ENCODE results near the gene ADGRL3.

ADGRL3 gene

GRCh38 chr4:61992351-61992750 is 792.2 kb downstream of the ADGRL3 start:
- Histone ChIP-seq H3K4me3 (ENCODE audit: low read length) (no peak overlapping the region), H3K9me3 (ENCODE audit: control insufficient read depth, low read length) (no peaks in the 10 kb centered on the region), H3K9ac (ENCODE audit: low read length) (no peak overlapping the region), H3K4me1 (ENCODE audit: control insufficient read depth, insufficient read depth, low read length) (no peaks in the 10 kb centered on the region), H3K27me3 (ENCODE audit: control insufficient read depth, insufficient read depth, low read length) (no peaks in the 10 kb centered on the region), H3K36me3 (ENCODE audit: control insufficient read depth, insufficient read depth, low read length) (no peaks in the 10 kb centered on the region)

DNA sequence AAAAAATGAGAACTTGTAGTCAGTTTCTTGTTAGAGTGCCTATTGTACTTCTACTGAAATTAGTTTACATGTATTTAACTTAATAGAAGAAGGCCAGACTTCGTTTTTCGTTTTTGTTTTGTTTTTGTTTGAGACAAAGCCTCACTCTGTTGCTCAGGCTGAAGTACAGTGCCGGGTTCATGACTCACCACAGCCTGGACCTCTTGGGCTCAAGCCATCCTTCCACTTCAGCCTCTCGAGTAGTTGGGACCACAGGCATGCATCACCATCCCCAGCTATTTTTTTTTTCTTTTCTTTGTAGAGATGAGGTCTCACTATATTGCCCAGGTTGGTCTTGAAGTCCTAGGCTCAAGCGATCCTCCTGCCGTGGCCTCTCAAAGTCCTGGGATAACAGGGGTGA is 793.9 kb downstream of the ADGRL3 start:
- no peaks in the 10 kb centered on the region for H3K36me3 ChIP-seq (ENCODE audit: control insufficient read depth, insufficient read depth, low read length)
- H3K4me3 ChIP-seq (ENCODE audit: low read length) = no peak overlapping the region
- no peaks in the 10 kb centered on the region for H3K4me1 ChIP-seq (ENCODE audit: control insufficient read depth, insufficient read depth, low read length)
- H3K9me3 ChIP-seq (ENCODE audit: control insufficient read depth, low read length) = no peaks in the 10 kb centered on the region
- no peak overlapping the region for H3K9ac ChIP-seq (ENCODE audit: low read length)
- no peaks in the 10 kb centered on the region for H3K27me3 ChIP-seq (ENCODE audit: control insufficient read depth, insufficient read depth, low read length)

GRCh38 chr4:61995717-61996340 is 795.7 kb downstream of the ADGRL3 start:
- Histone ChIP-seq H3K4me3 (ENCODE audit: low read length) (no peak overlapping the region), H3K27me3 (ENCODE audit: control insufficient read depth, insufficient read depth, low read length) (no peaks in the 10 kb centered on the region), H3K9ac (ENCODE audit: low read length) (no peak overlapping the region), H3K4me1 (ENCODE audit: control insufficient read depth, insufficient read depth, low read length) (no peaks in the 10 kb centered on the region), H3K9me3 (ENCODE audit: control insufficient read depth, low read length) (no peaks in the 10 kb centered on the region), H3K36me3 (ENCODE audit: control insufficient read depth, insufficient read depth, low read length) (no peaks in the 10 kb centered on the region)

DNA sequence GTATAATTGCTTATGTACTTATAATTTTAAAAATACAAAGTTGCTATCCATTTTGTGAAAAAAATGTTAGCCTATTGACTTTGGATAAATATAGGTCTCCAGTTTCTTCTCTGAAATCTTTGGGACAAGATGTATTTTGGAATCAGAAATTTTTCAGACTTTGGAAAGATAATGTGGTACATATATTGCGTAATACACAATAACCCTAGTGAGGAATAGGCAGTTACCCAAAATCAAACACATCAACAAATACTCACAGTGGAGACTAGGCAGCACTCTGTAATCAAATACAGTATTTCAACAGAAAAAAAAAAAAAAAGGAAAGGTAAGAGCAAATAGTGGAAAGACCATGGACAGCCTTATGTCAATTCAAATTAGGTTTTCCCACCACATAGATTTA is 796.8 kb downstream of the ADGRL3 start:
- no peak overlapping the region for H3K4me3 ChIP-seq (ENCODE audit: low read length)
- no peaks in the 10 kb centered on the region for H3K4me1 ChIP-seq (ENCODE audit: control insufficient read depth, insufficient read depth, low read length)
- H3K9ac ChIP-seq (ENCODE audit: low read length) = no peak overlapping the region
- no peaks in the 10 kb centered on the region for H3K36me3 ChIP-seq (ENCODE audit: control insufficient read depth, insufficient read depth, low read length)
- H3K9me3 ChIP-seq (ENCODE audit: control insufficient read depth, low read length) = no peaks in the 10 kb centered on the region
- no peaks in the 10 kb centered on the region for H3K27me3 ChIP-seq (ENCODE audit: control insufficient read depth, insufficient read depth, low read length)

DNA sequence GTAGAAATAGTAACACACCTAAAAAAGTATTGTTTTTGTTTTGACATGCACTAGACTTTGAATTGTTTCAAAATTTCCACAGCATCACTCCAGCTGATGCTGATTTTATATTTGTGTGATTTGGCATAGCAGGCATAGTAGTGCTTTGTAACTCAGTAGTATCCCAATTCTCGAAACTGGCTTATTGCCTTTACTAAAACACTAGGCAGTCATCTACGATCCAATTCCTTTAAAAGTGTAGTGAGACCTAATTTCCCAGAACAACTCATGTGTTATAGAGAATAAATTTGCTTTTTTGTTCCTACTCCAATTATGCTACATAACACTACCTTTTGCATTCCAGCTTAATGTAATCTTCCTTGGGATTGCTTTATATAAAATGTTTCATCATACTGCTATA is 797.7 kb downstream of the ADGRL3 start:
- Histone ChIP-seq H3K9ac (ENCODE audit: low read length) (no peak overlapping the region), H3K4me1 (ENCODE audit: control insufficient read depth, insufficient read depth, low read length) (no peaks in the 10 kb centered on the region), H3K4me3 (ENCODE audit: low read length) (no peak overlapping the region), H3K36me3 (ENCODE audit: control insufficient read depth, insufficient read depth, low read length) (no peaks in the 10 kb centered on the region), H3K27me3 (ENCODE audit: control insufficient read depth, insufficient read depth, low read length) (no peaks in the 10 kb centered on the region), H3K9me3 (ENCODE audit: control insufficient read depth, low read length) (no peaks in the 10 kb centered on the region)

DNA sequence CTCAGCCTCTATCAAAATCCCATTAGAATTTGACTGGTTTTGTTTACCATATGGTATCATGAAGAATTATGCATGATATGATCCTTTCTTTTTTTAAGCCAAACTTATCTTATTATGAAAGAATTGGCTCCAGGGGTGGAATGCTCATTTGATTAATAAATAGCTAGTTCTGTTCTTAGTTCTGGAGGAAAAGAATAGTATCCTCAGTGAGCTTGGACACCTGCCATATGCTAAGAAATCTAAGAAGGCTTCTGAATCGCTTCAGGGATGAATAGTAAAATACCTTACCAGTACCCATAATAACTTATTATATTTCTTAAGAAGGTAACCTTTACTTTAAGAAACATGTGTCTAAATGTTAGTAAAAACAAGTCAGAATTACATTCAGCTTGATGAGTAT is 803.6 kb downstream of the ADGRL3 start:
- H3K9me3 ChIP-seq (ENCODE audit: control insufficient read depth, low read length) = no peaks in the 10 kb centered on the region
- no peaks in the 10 kb centered on the region for H3K4me1 ChIP-seq (ENCODE audit: control insufficient read depth, insufficient read depth, low read length)
- no peak overlapping the region for H3K4me3 ChIP-seq (ENCODE audit: low read length)
- H3K36me3 ChIP-seq (ENCODE audit: control insufficient read depth, insufficient read depth, low read length) = no peaks in the 10 kb centered on the region
- H3K9ac ChIP-seq (ENCODE audit: low read length) = no peak overlapping the region
- H3K27me3 ChIP-seq (ENCODE audit: control insufficient read depth, insufficient read depth, low read length) = no peaks in the 10 kb centered on the region

DNA sequence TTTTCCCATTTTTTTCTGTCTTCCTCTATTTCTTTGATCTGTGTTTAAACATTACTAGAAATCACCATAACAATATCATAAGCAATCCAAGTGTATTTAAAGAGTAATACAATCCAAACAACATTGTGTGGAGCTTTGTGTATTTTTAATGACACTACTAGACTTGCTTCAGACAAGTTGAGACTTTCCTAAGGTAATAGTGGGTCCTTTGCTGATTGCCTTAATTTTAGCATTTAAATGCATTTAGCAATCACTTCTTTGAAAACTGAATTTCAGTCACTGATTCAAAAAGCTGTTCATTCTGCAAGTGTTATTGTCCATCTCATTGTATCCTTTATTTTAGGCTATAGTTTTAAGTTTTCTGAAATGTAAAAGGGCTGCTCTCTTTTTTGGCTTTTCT is 804.8 kb downstream of the ADGRL3 start:
- no peaks in the 10 kb centered on the region for H3K27me3 ChIP-seq (ENCODE audit: control insufficient read depth, insufficient read depth, low read length)
- no peaks in the 10 kb centered on the region for H3K9me3 ChIP-seq (ENCODE audit: control insufficient read depth, low read length)
- no peak overlapping the region for H3K9ac ChIP-seq (ENCODE audit: low read length)
- no peaks in the 10 kb centered on the region for H3K4me1 ChIP-seq (ENCODE audit: control insufficient read depth, insufficient read depth, low read length)
- H3K36me3 ChIP-seq (ENCODE audit: control insufficient read depth, insufficient read depth, low read length) = no peaks in the 10 kb centered on the region
- no peak overlapping the region for H3K4me3 ChIP-seq (ENCODE audit: low read length)

GRCh38 chr4:62006108-62006507 is 806.0 kb downstream of the ADGRL3 start:
- Histone ChIP-seq H3K36me3 (ENCODE audit: control insufficient read depth, insufficient read depth, low read length) (no peaks in the 10 kb centered on the region), H3K4me1 (ENCODE audit: control insufficient read depth, insufficient read depth, low read length) (no peaks in the 10 kb centered on the region), H3K4me3 (ENCODE audit: low read length) (no peak overlapping the region), H3K9ac (ENCODE audit: low read length) (no peak overlapping the region), H3K9me3 (ENCODE audit: control insufficient read depth, low read length) (no peaks in the 10 kb centered on the region), H3K27me3 (ENCODE audit: control insufficient read depth, insufficient read depth, low read length) (no peaks in the 10 kb centered on the region)

DNA sequence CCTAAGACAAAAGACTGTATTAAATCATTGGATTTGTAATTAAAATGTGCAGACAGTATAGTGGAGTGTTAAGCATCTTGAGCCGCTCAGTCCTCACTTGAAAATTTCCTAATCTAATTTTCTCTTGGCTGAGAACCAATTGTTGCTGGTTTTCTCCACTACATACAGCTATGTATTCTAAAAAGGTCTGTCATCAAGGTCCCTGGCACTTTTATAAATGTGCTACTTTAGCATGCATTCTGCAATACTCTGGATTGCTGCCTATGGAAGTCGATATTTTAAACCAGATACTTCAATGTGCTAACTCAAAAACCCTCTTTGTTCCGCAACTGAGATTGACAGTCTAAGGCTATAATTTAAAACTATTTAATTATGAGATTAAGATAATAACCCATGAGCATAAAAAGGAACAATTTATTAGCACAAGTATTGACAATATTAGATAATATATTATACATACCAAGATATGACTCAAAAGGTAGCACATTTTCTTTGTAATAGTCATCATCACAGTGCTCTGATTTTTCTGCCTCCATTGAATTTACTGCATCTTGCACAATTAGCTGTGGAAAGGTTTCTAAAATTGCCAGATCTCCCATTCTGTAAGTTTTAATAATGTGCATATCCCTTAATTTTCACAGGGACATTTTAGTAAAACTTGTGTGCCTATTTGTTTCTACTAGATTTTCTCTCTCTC is 815.1 kb downstream of the ADGRL3 start:
- Histone ChIP-seq H3K36me3 (ENCODE audit: control insufficient read depth, insufficient read depth, low read length) (no peaks in the 10 kb centered on the region), H3K4me1 (ENCODE audit: control insufficient read depth, insufficient read depth, low read length) (no peaks in the 10 kb centered on the region), H3K9me3 (ENCODE audit: control insufficient read depth, low read length) (no peaks in the 10 kb centered on the region), H3K9ac (ENCODE audit: low read length) (no peak overlapping the region), H3K27me3 (ENCODE audit: control insufficient read depth, insufficient read depth, low read length) (no peaks in the 10 kb centered on the region), H3K4me3 (ENCODE audit: low read length) (no peak overlapping the region)

- no peak overlapping the region for H3K9ac ChIP-seq (ENCODE audit: low read length)
- no peaks in the 10 kb centered on the region for H3K4me1 ChIP-seq (ENCODE audit: control insufficient read depth, insufficient read depth, low read length)
- no peaks in the 10 kb centered on the region for H3K36me3 ChIP-seq (ENCODE audit: control insufficient read depth, insufficient read depth, low read length)
- no peaks in the 10 kb centered on the region for H3K27me3 ChIP-seq (ENCODE audit: control insufficient read depth, insufficient read depth, low read length)
- no peaks in the 10 kb centered on the region for H3K9me3 ChIP-seq (ENCODE audit: control insufficient read depth, low read length)
- no peak overlapping the region for H3K4me3 ChIP-seq (ENCODE audit: low read length)
These were observed 818.4 kb downstream of the ADGRL3 start for GRCh38 chr4:62018537-62018936.

DNA sequence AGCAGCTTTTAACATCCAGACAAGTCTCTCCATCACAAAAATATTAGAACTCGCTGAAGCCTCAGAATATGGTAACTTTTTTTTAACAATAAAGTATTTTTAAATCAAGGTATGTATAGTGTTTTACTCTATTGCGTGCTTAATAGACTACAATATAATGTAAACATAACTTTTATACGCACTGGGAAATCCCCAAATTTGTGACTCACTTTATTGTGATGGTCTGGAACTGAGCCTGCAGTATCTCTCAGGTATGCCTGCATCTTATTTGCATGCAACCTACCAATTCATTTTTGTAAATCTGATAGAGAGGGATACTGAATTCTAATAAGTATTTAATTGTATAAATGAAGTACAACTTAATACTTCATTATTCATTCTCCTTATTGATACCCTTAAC is 823.5 kb downstream of the ADGRL3 start:
- Histone ChIP-seq H3K36me3 (ENCODE audit: control insufficient read depth, insufficient read depth, low read length) (no peaks in the 10 kb centered on the region), H3K27me3 (ENCODE audit: control insufficient read depth, insufficient read depth, low read length) (no peaks in the 10 kb centered on the region), H3K4me3 (ENCODE audit: low read length) (no peak overlapping the region), H3K9me3 (ENCODE audit: control insufficient read depth, low read length) (no peaks in the 10 kb centered on the region), H3K9ac (ENCODE audit: low read length) (no peak overlapping the region), H3K4me1 (ENCODE audit: control insufficient read depth, insufficient read depth, low read length) (no peaks in the 10 kb centered on the region)

DNA sequence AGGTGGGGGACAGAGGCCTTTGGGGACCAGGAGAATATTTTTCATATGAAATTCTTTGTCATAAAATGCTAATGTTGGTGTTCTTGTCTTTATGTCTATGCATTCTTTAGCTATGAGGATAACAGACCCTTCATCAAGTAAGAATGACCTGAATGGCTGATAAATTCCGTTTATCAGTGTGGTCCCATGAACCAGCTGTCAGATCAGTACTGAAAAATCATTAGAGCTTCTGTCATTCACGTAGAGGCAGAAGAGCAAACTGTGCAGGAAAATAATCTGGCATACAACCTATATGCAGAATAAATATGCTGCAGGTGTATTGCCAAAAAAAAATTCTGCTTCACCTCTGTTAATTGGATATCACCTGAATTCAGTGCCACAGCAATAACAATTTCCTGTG is 828.6 kb downstream of the ADGRL3 start:
- Histone ChIP-seq H3K27me3 (ENCODE audit: control insufficient read depth, insufficient read depth, low read length) (no peaks in the 10 kb centered on the region), H3K36me3 (ENCODE audit: control insufficient read depth, insufficient read depth, low read length) (no peaks in the 10 kb centered on the region), H3K4me1 (ENCODE audit: control insufficient read depth, insufficient read depth, low read length) (no peaks in the 10 kb centered on the region), H3K9ac (ENCODE audit: low read length) (no peak overlapping the region), H3K4me3 (ENCODE audit: low read length) (no peak overlapping the region), H3K9me3 (ENCODE audit: control insufficient read depth, low read length) (no peaks in the 10 kb centered on the region)

DNA sequence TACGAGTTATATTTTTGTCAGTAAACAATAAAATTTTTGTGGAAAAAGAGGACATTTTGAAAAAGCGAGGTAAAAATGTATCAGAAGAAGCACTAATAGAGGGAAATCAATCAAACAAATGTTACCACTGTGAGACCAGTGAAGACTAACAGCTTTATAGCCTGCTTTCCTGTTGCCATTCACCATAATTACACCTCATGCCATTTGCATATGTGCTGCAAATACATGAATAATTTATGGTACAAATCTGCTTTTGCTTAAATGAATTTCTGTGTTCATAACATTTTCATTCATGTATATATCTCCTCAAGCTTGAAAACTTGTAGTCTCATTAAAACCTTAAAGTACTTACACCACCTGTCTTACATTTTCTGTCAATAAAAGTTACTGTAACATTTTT is 830.8 kb downstream of the ADGRL3 start:
- Histone ChIP-seq H3K9ac (ENCODE audit: low read length) (no peak overlapping the region), H3K36me3 (ENCODE audit: control insufficient read depth, insufficient read depth, low read length) (no peaks in the 10 kb centered on the region), H3K9me3 (ENCODE audit: control insufficient read depth, low read length) (no peaks in the 10 kb centered on the region), H3K4me3 (ENCODE audit: low read length) (no peak overlapping the region), H3K4me1 (ENCODE audit: control insufficient read depth, insufficient read depth, low read length) (no peaks in the 10 kb centered on the region), H3K27me3 (ENCODE audit: control insufficient read depth, insufficient read depth, low read length) (no peaks in the 10 kb centered on the region)

All from mucosa of stomach (tissue), 1 donor.